A549 treated with AZD9567 at 1 μM for 4 hours (cell line): ENCODE data around the gene NANP. TPM values are rescaled to one million over a fixed set of nuclear protein-coding genes. Genes with fewer than 3 reads are reported as not detected.

Experiments used
- total RNA-seq: library from RNA; stranded (reverse); fragments of 200-300 nt; extraction: Qiagen RNA extraction; gene quantifications from 5 replicates; pipeline ENCODE4 v1.2.3, GENCODE V29; 2022; ENCODE audit not compliant: insufficient read depth

The NANP gene
- total RNA-seq = 7.6 to 9.6 TPM (median 8.2 TPM) in 5 replicates

GRCh38 chr20:25623736-25624499 lies at the start of gene NANP:
Gene NANP, minus strand, starts transcription at chr20:25624014. Its CDS starts 66 bp downstream, at chr20:25623948.

GRCh38 chr20:25584905-25585704 lies 38.7 kb downstream of the NANP start, which contains the start of gene NINL:
Gene NINL, minus strand, starts transcription at chr20:25585531. Its CDS starts 58,944 bp downstream, at chr20:25526587.

Other genes starting within 250 kb of the NANP start
- gene ABHD12, start 233.2 kb downstream of the NANP start, total RNA-seq = 99.0 to 138 TPM (median 128 TPM) in 5 replicates
- gene GINS1, start 216.3 kb downstream of the NANP start, total RNA-seq = 27.6 to 35.7 TPM (median 32.4 TPM) in 5 replicates
- gene NINL, start 38.5 kb downstream of the NANP start, total RNA-seq = 13.4 to 15.8 TPM (median 14.8 TPM) in 5 replicates
- gene ZNF337, start 72.8 kb upstream of the NANP start, total RNA-seq = 16.5 to 21.4 TPM (median 17.7 TPM) in 5 replicates